ENCODE data around the gene GALNT9.

Gene GALNT9

DNA sequence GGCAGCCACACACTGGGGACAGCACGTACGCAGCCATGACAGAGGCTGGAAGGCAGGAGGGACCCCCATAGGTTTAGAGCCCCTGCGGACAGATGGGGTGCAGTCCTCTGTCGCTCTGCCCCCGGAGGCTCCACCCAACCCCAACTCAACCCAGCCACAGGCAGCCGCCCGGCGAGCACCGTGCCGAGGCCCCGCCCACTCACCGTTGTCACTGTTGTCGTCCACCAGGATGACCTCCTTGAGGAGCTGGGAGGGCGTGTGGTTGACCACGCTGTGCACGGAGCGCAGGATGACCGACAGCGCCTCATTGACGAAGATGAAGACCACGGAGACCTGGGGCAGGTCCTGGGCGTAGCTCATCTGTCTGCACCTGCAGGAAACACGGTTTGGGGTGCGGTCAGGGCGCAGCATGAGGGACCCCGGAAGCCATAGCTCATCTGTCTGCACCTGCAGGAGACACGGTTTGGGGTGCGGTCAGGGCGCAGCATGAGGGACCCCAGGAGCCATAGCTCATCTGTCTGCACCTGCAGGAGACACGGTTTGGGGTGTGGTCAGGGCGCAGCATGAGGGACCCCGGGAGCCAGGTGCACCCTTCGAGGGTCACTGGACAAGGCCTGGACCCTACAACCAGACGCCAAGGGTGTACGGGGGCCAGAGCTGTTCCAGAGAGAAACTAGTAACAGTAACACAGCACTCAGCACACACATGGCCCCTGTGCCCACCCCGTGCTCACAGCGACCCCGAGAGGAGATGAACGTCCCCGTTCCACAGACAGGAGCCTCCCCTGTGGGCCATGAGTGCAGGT is 66.9 kb downstream of the GALNT9 start:
- H3K4me3 ChIP-seq (ENCODE audit: severe bottlenecking) = no peak overlapping the region
- no peaks in the 10 kb centered on the region for H3K9me3 ChIP-seq (ENCODE audit: severe bottlenecking)
- no peak for DNase-seq (ENCODE audit: low spot score)
- no peak overlapping the region for H3K27ac ChIP-seq (ENCODE audit: poor library complexity, severe bottlenecking)
- H3K36me3 ChIP-seq (ENCODE audit: low read depth) = no peaks in the 10 kb centered on the region
- ATAC-seq (ENCODE audit: low read depth) = no peak
- TF ChIP-seq, protein P1, sequence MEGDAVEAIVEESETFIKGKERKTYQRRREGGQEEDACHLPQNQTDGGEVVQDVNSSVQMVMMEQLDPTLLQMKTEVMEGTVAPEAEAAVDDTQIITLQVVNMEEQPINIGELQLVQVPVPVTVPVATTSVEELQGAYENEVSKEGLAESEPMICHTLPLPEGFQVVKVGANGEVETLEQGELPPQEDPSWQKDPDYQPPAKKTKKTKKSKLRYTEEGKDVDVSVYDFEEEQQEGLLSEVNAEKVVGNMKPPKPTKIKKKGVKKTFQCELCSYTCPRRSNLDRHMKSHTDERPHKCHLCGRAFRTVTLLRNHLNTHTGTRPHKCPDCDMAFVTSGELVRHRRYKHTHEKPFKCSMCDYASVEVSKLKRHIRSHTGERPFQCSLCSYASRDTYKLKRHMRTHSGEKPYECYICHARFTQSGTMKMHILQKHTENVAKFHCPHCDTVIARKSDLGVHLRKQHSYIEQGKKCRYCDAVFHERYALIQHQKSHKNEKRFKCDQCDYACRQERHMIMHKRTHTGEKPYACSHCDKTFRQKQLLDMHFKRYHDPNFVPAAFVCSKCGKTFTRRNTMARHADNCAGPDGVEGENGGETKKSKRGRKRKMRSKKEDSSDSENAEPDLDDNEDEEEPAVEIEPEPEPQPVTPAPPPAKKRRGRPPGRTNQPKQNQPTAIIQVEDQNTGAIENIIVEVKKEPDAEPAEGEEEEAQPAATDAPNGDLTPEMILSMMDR (IDR thresholded peaks at IDR 0.05; ENCODE audit: poor library complexity, severe bottlenecking) = no peak
- no peaks in the 10 kb centered on the region for H3K27me3 ChIP-seq (ENCODE audit: insufficient read depth, poor library complexity, severe bottlenecking)
- no peaks in the 10 kb centered on the region for H3K4me1 ChIP-seq (ENCODE audit: insufficient read depth, poor library complexity, severe bottlenecking)

DNA sequence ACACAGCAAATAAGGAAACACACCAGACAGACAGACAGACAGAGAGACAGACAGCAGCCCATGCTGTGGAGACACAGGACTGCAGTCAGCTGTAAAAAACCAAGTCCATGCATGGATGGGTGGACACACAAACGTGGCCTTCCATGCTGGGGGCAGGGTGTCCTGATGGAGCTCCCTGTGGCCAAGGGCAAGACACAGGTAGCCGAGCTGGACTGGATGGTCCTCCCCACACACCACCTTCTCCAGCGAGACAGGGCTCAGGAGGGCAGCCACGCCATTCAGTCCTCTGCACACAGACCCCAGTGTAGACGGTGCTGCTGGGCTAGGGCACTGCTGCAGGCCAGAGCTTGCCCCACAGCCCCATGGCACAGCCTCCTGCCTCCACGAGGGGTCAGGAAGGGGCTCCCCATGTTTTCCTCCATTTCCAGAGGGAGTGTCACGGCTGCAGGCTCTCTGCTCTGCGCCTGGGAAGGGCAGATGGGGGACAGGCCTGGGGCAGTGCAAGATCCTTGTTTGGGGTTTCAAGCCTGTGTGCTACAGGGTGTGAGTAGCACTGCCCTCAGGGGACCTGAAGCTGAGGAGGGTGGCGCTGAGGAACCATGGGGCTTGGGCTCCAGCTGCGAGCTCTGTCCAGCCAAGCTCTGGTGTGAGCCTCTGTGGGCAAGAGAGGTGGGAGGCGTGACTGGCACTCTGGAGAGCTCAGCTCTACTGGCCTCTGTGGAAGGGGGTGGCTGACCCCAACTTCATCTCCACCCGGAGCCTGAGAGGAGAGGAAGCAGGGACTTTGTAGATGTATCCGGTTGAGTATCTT is 67.9 kb downstream of the GALNT9 start:
- H3K4me1 ChIP-seq (ENCODE audit: insufficient read depth, poor library complexity, severe bottlenecking) = no peaks in the 10 kb centered on the region
- TF ChIP-seq, protein P1 (IDR thresholded peaks at IDR 0.05; ENCODE audit: poor library complexity, severe bottlenecking) = no peak
- no peak overlapping the region for H3K27ac ChIP-seq (ENCODE audit: poor library complexity, severe bottlenecking)
- H3K4me3 ChIP-seq (ENCODE audit: severe bottlenecking) = no peak overlapping the region
- no peak for ATAC-seq (ENCODE audit: low read depth)
- H3K27me3 ChIP-seq (ENCODE audit: insufficient read depth, poor library complexity, severe bottlenecking) = no peaks in the 10 kb centered on the region
- no peak for DNase-seq (ENCODE audit: low spot score)
- H3K9me3 ChIP-seq (ENCODE audit: severe bottlenecking) = no peaks in the 10 kb centered on the region
- H3K36me3 ChIP-seq (ENCODE audit: low read depth) = no peaks in the 10 kb centered on the region

DNA sequence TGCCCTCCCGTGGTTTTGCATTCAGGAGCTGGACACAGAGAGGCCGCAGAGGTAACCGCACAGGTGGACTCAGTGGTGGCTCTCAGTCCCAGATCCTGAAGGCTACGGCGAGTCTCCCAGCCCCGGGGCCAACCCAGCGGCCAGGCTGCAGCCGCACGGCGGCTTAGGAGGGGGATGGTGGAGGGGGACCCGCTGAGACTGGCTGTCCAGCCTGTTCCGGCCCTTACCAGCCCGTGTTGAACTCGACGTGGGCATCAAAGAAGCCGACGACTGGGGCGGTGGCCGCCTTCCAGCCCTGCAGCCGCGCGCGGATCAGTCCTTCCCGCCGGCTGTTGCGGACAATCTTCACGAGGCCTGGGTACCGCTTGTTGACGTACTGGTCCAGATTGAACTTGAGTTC is 68.7 kb downstream of the GALNT9 start:
- H3K27ac ChIP-seq (ENCODE audit: poor library complexity, severe bottlenecking) = no peak overlapping the region
- H3K27me3 ChIP-seq (ENCODE audit: insufficient read depth, poor library complexity, severe bottlenecking) = peaks cover 3% of the 10 kb centered on the region
- no peak for ATAC-seq (ENCODE audit: low read depth)
- no peaks in the 10 kb centered on the region for H3K9me3 ChIP-seq (ENCODE audit: severe bottlenecking)
- DNase-seq (ENCODE audit: low spot score) = no peak
- no peaks in the 10 kb centered on the region for H3K4me1 ChIP-seq (ENCODE audit: insufficient read depth, poor library complexity, severe bottlenecking)
- H3K36me3 ChIP-seq (ENCODE audit: low read depth) = no peaks in the 10 kb centered on the region
- no peak overlapping the region for H3K4me3 ChIP-seq (ENCODE audit: severe bottlenecking)
- TF ChIP-seq, protein P1 (IDR thresholded peaks at IDR 0.05; ENCODE audit: poor library complexity, severe bottlenecking) = no peak

GRCh38 chr12:132259872-132260695 is 69.3 kb downstream of the GALNT9 start:
- no peak for DNase-seq (ENCODE audit: low spot score)
- H3K36me3 ChIP-seq (ENCODE audit: low read depth) = no peaks in the 10 kb centered on the region
- H3K27ac ChIP-seq (ENCODE audit: poor library complexity, severe bottlenecking) = no peak overlapping the region
- no peak overlapping the region for H3K4me3 ChIP-seq (ENCODE audit: severe bottlenecking)
- TF ChIP-seq, protein P1 (IDR thresholded peaks at IDR 0.05; ENCODE audit: poor library complexity, severe bottlenecking) = no peak
- H3K4me1 ChIP-seq (ENCODE audit: insufficient read depth, poor library complexity, severe bottlenecking) = no peaks in the 10 kb centered on the region
- no peaks in the 10 kb centered on the region for H3K9me3 ChIP-seq (ENCODE audit: severe bottlenecking)
- peaks cover 6% of the 10 kb centered on the region for H3K27me3 ChIP-seq (ENCODE audit: insufficient read depth, poor library complexity, severe bottlenecking)
- no peak for ATAC-seq (ENCODE audit: low read depth)
